ENCODE results near the gene TAMALIN.

The TAMALIN gene

DNA sequence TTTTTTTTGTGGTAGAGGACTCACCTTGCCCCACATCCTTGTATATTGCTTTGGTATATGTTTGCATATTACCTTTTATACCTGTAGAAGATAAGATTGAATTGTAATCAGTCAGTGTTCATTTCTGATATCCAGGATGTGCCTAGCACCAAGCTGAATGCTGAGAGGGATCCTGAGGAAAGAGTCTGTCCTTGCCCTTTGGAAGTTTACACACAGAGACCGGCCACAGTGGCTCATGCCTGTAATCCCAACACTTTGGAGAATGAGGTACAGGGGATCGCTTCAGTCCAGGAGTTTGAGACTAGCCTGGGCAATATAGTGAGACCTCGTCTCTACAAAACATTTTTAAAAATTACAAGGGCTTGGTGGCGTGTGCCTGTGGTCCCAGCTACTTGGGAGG is 46.8 kb upstream of the TAMALIN start:
- Histone ChIP-seq H3K9me3 (ENCODE audit: control insufficient read depth, insufficient read depth, low read length) (no peaks in the 10 kb centered on the region), H3K4me1 (ENCODE audit: control insufficient read depth, low read length) (peaks cover 17% of the 10 kb centered on the region), H3K27me3 (ENCODE audit: control insufficient read depth, low read length) (no peaks in the 10 kb centered on the region), H3F3A (ENCODE audit: control insufficient read depth, insufficient read depth) (0 out of 2 replicates have a peak, but pooled peaks cover 4% of the 10 kb centered on the region), H3K4me2 (ENCODE audit: low read length) (no peak overlapping the region), H3K4me3 (ENCODE audit: low read length) (no peak overlapping the region), H4K20me1 (ENCODE audit: control insufficient read depth, insufficient read depth, low read depth, low read length) (0 out of 2 replicates have a peak, but pooled peaks cover 3% of the 10 kb centered on the region), H3K9me2 (replicated peaks; ENCODE audit: control insufficient read depth, low read length) (no peaks in the 10 kb centered on the region), H3K79me2 (ENCODE audit: control insufficient read depth, low read length) (peaks cover 63% of the 10 kb centered on the region), H3K36me3 (ENCODE audit: control insufficient read depth, low read length) (peaks cover 6% of the 10 kb centered on the region), H3K27ac (ENCODE audit: low read depth, low read length) (no peak overlapping the region)
- no peak for TF ChIP-seq EZH2phosphoT487 (IDR thresholded peaks at IDR 0.05; ENCODE audit: borderline replicate concordance, low read length)
- TF ChIP-seq, protein P1, sequence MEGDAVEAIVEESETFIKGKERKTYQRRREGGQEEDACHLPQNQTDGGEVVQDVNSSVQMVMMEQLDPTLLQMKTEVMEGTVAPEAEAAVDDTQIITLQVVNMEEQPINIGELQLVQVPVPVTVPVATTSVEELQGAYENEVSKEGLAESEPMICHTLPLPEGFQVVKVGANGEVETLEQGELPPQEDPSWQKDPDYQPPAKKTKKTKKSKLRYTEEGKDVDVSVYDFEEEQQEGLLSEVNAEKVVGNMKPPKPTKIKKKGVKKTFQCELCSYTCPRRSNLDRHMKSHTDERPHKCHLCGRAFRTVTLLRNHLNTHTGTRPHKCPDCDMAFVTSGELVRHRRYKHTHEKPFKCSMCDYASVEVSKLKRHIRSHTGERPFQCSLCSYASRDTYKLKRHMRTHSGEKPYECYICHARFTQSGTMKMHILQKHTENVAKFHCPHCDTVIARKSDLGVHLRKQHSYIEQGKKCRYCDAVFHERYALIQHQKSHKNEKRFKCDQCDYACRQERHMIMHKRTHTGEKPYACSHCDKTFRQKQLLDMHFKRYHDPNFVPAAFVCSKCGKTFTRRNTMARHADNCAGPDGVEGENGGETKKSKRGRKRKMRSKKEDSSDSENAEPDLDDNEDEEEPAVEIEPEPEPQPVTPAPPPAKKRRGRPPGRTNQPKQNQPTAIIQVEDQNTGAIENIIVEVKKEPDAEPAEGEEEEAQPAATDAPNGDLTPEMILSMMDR (IDR thresholded peaks at IDR 0.05; ENCODE audit: low read depth, low read length, poor library complexity, severe bottlenecking): no peak

DNA sequence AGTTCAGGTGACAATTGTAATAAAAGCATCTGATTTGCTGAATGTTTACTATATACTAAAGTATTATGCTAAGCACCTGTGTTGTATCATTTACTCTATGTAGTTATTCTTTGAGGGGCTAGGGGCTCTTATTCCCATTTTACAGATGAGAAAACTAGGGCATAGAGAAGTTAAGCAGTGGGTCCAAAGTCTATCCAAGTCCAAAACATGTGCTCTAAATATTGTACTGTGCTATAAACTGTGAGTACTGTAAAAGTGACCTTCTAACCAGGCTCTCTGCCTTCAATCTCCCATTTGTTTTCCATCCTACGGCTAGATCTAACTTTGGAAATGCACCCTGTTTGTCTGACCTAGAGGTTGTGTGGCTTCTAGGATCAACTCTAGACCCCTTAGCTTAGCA is 46.3 kb upstream of the TAMALIN start:
- H3K4me1 ChIP-seq (ENCODE audit: control insufficient read depth, low read length): peaks cover 11% of the 10 kb centered on the region
- peaks cover 59% of the 10 kb centered on the region for H3K79me2 ChIP-seq (ENCODE audit: control insufficient read depth, low read length)
- H3K9me2 ChIP-seq (replicated peaks; ENCODE audit: control insufficient read depth, low read length): no peaks in the 10 kb centered on the region
- peaks cover 6% of the 10 kb centered on the region for H3K36me3 ChIP-seq (ENCODE audit: control insufficient read depth, low read length)
- H3K9me3 ChIP-seq (ENCODE audit: control insufficient read depth, insufficient read depth, low read length): no peaks in the 10 kb centered on the region
- H4K20me1 ChIP-seq (ENCODE audit: control insufficient read depth, insufficient read depth, low read depth, low read length): no peaks in the 10 kb centered on the region
- no peaks in the 10 kb centered on the region for H3K27me3 ChIP-seq (ENCODE audit: control insufficient read depth, low read length)
- 0 out of 2 replicates have a peak, but pooled peaks cover 4% of the 10 kb centered on the region for H3F3A ChIP-seq (ENCODE audit: control insufficient read depth, insufficient read depth)
- TF ChIP-seq, protein P1 (IDR thresholded peaks at IDR 0.05; ENCODE audit: low read depth, low read length, poor library complexity, severe bottlenecking): no peak
- no peak for TF ChIP-seq EZH2phosphoT487 (IDR thresholded peaks at IDR 0.05; ENCODE audit: borderline replicate concordance, low read length)
- H3K4me3 ChIP-seq (ENCODE audit: low read length): no peak overlapping the region
- no peak overlapping the region for H3K27ac ChIP-seq (ENCODE audit: low read depth, low read length)
- no peak overlapping the region for H3K4me2 ChIP-seq (ENCODE audit: low read length)

DNA sequence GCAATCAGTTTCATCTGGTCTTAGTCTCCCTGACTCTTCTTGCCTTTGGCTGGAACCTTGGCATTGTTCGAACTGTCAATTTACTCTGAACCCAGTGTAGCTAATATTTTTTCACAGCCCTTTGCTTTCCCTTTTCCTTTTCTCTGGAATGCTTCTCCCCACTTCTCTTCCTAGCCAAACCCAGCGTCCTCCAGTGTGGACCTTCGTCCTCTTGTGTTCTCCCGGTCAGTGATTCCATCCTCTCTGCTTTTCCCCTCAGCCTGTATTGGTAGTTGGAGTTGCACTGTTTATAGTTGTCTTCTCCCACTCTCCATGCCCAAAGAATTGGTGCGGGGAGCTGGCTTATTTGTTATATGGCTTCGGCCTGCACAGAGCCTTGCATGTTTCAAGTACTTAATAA is 45.9 kb upstream of the TAMALIN start:
- Histone ChIP-seq H4K20me1 (ENCODE audit: control insufficient read depth, insufficient read depth, low read depth, low read length) (no peaks in the 10 kb centered on the region), H3K4me2 (ENCODE audit: low read length) (no peak overlapping the region), H3K27me3 (ENCODE audit: control insufficient read depth, low read length) (no peaks in the 10 kb centered on the region), H3F3A (ENCODE audit: control insufficient read depth, insufficient read depth) (0 out of 2 replicates have a peak, but pooled peaks cover 4% of the 10 kb centered on the region), H3K9me3 (ENCODE audit: control insufficient read depth, insufficient read depth, low read length) (no peaks in the 10 kb centered on the region), H3K27ac (ENCODE audit: low read depth, low read length) (no peak overlapping the region), H3K4me1 (ENCODE audit: control insufficient read depth, low read length) (peaks cover 7% of the 10 kb centered on the region), H3K79me2 (ENCODE audit: control insufficient read depth, low read length) (peaks cover 58% of the 10 kb centered on the region), H3K4me3 (ENCODE audit: low read length) (no peak overlapping the region), H3K9me2 (replicated peaks; ENCODE audit: control insufficient read depth, low read length) (no peaks in the 10 kb centered on the region), H3K36me3 (ENCODE audit: control insufficient read depth, low read length) (peaks cover 6% of the 10 kb centered on the region)
- TF ChIP-seq, protein P1 (IDR thresholded peaks at IDR 0.05; ENCODE audit: low read depth, low read length, poor library complexity, severe bottlenecking): no peak
- no peak for TF ChIP-seq EZH2phosphoT487 (IDR thresholded peaks at IDR 0.05; ENCODE audit: borderline replicate concordance, low read length)

Measured in DOHH2 (cell line).